NCI-H748 treated with DMSO at 0.1 percent for 48 hours (cell line): ENCODE measurements around the gene TSR1.

ENCODE experiments used
- DNase-seq: peaks from one replicate; lab custom pipeline; 2025; lab: John Stamatoyannopoulos, UW

Gene TSR1

GRCh38 chr17:2279707-2280106 lies 56.5 kb downstream of the TSR1 start:
- DNase-seq, result no peak

- DNase-seq, result no peak
Observed at GRCh38 chr17:2277429-2278170, 58.7 kb downstream of the TSR1 start.

GRCh38 chr17:2275722-2276121 lies 60.5 kb downstream of the TSR1 start:
- no peak for DNase-seq

DNA sequence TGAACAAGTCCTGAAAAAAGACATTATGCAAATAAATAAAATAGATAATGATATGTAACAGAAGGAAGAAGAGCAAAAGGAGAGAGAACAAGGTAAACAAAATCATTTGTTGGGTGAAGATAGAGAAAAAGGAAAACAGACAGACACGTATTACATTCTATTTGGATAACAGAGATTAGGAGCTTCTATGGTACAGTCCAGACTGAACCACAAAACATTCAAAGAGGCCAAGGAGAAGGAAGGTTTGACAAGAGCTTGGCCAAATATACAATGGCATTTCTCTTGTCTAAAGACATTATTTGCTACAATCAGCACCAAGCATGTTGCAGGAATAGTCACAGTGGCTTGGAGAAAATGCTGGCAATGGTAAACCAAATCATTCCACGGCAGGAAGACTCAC lies 61.8 kb downstream of the TSR1 start:
- DNase-seq, result no peak
